GM10266 (cell line): ENCODE measurements around the gene TNNT2.

Source experiments
- DNase-seq: peaks from one replicate; pipeline ENCODE4 v3.0.0; 2012; ENCODE audit errors: extremely low spot score
- CTCF ChIP-seq: IDR thresholded peaks from 2 replicates; pipeline ENCODE4 v1.5.1; 2012; ENCODE audit warnings: mild to moderate bottlenecking, low read depth; ENCODE audit not compliant: control insufficient read depth, insufficient read depth; ENCODE audit errors: missing control alignments

TNNT2 gene

GRCh38 chr1:201401700-201402099 lies 24.2 kb upstream of the TNNT2 start:
- DNase-seq = no peak
- TF ChIP-seq CTCF = no peak

- no peak for DNase-seq
- no peak for TF ChIP-seq CTCF
Observed at GRCh38 chr1:201400852-201401230, 23.4 kb upstream of the TNNT2 start.

- no peak for DNase-seq
- no peak for TF ChIP-seq CTCF
Observed at GRCh38 chr1:201400212-201400851, 22.9 kb upstream of the TNNT2 start.

GRCh38 chr1:201399352-201400126 lies 22.1 kb upstream of the TNNT2 start:
- TF ChIP-seq CTCF = no peak
- DNase-seq = no peak

GRCh38 chr1:201399018-201399351 lies 21.5 kb upstream of the TNNT2 start, which contains the start of gene LAD1:
TSS of gene LAD1 (minus strand) at chr1:201399324. CDS start at chr1:201399306, 18 bp downstream.
- TF ChIP-seq CTCF = no peak

GRCh38 chr1:201397675-201398074 lies 20.2 kb upstream of the TNNT2 start:
- DNase-seq = no peak
- TF ChIP-seq CTCF = no peak

More at GRCh38 chr1:201399018-201399351, 21.5 kb upstream of the TNNT2 start, which contains the start of gene LAD1:
- no peak for DNase-seq

GRCh38 chr1:201396861-201397464 lies 19.5 kb upstream of the TNNT2 start:
- DNase-seq = no peak
- no peak for TF ChIP-seq CTCF
